K562 (cell line): ENCODE results near the gene MMRN2. TPM values are rescaled to one million over a fixed set of nuclear protein-coding genes. Genes with fewer than 3 reads are reported as not detected.
"Not testable (repeated sequence)": the region's sequence is repeated elsewhere in the genome, so short reads cannot be mapped to it uniquely, and the experiment has no call there.

ENCODE experiments used
- ATAC-seq: fragments of 200-7000 bp; cut with Tn5 transposase; 3 replicates; pipeline ENCODE4 v1.9.1; 2020; ENCODE audit warnings: moderate library complexity
- BruUV-seq: library from RNA; stranded (reverse); fragments of 400-500 nt; replicated peaks from 2 replicates; lab custom pipeline; 2021; lab: Mats Ljungman, UMichigan
- CTCF ChIA-PET: fragments of 300-600 bp; formaldehyde crosslinking; extraction: SDS; loops from one replicate; lab custom pipeline; 2021; ENCODE audit warnings: low intra/inter-chr PET ratio; lab: Yijun Ruan, JAX
- POLR2A ChIA-PET: fragments of 300-600, 350-650 bp; sonication (Branson Sonifier 250); formaldehyde crosslinking; extraction: SDS; loops from one replicate; lab custom pipeline; 2021; ENCODE audit warnings: antibody characterized with exemption, inconsistent platforms; lab: Yijun Ruan, JAX
- DNase-seq, 4 experiments: peaks; one replicate each; pipeline versions ENCODE4 v3.0.0 to v3.0.0-alpha.2; 2011 to 2018; ENCODE audit warnings: low spot score in 3 of 4, mixed read lengths in 3 of 4; ENCODE audit errors: extremely low read depth in 1 of 4
- FAIRE-seq: peaks from 2 replicates; lab custom pipeline; 2011; peaks lifted over from hg19 to GRCh38; lab: Jason Lieb, UNC
- H2AFZ ChIP-seq: 2 replicates; pipeline ENCODE4 v1.6.0; 2011; ENCODE audit warnings: low read depth, low read length, control low read depth, inconsistent platforms
- H3K27ac ChIP-seq: fragments of 200-600 bp; 3 replicates; pipeline ENCODE4 v1.8.0; 2011; ENCODE audit warnings: low read depth, mild to moderate bottlenecking, control low read depth, inconsistent platforms, low read length, moderate library complexity, mixed read lengths; ENCODE audit errors: extremely low read depth
- H3K27me3 ChIP-seq, 2 experiments: fragments of 300-600 bp in 1 of 2; 2 replicates in 1 of 2; 3 replicates in 1 of 2; pipeline versions ENCODE4 v1.6.0 to v1.8.0; 2011; ENCODE audit warnings: inconsistent platforms in 2 of 2, low read length in 2 of 2, mild to moderate bottlenecking in 1 of 2, mixed read lengths in 1 of 2, moderate library complexity in 1 of 2; ENCODE audit not compliant: control insufficient read depth in 2 of 2, insufficient read depth in 2 of 2
- H3K36me3 ChIP-seq: fragments of 300-600 bp; 3 replicates; pipeline ENCODE4 v1.8.0; 2011; ENCODE audit warnings: mild to moderate bottlenecking, low read length, inconsistent platforms; ENCODE audit not compliant: control insufficient read depth, insufficient read depth
- H3K4me1 ChIP-seq, 2 experiments: fragments of 200-600 bp in 1 of 2; replicated peaks in 1 of 2; 2 replicates in 1 of 2; 3 replicates in 1 of 2; pipeline versions ENCODE4 v1.5.1 to v1.8.0; 2011; ENCODE audit warnings: inconsistent platforms in 2 of 2, low read length in 2 of 2, mild to moderate bottlenecking in 1 of 2, mixed read lengths in 1 of 2, moderate library complexity in 1 of 2; ENCODE audit not compliant: control insufficient read depth in 2 of 2, insufficient read depth in 2 of 2
- H3K4me2 ChIP-seq: 2 replicates; pipeline ENCODE4 v1.6.1; 2011; ENCODE audit warnings: low read length, control low read depth, inconsistent platforms, mixed read lengths; ENCODE audit not compliant: insufficient read depth
- H3K4me3 ChIP-seq: fragments of 200-600 bp; sonication (generic), shearing (Covaris generic); 2 replicates; pipeline ENCODE4 v1.5.1; 2016; ENCODE audit warnings: control low read depth, inconsistent platforms
- H3K79me2 ChIP-seq: fragments of 200-600 bp; 3 replicates; pipeline ENCODE4 v1.8.0; 2011; ENCODE audit warnings: low read length, inconsistent platforms; ENCODE audit not compliant: control insufficient read depth, insufficient read depth
- H3K9ac ChIP-seq, 2 experiments: 2 replicates each; pipeline versions ENCODE4 v1.6.0 to v1.6.1; 2011; ENCODE audit warnings: low read depth in 2 of 2, low read length in 2 of 2, control low read depth in 1 of 2, inconsistent platforms in 1 of 2, mild to moderate bottlenecking in 1 of 2, mixed read lengths in 1 of 2; ENCODE audit not compliant: insufficient read depth in 1 of 2
- H3K9me1 ChIP-seq: one replicate; pipeline ENCODE4 v1.6.0; 2011; ENCODE audit warnings: inconsistent platforms, mild to moderate bottlenecking, low read length, moderate library complexity; ENCODE audit not compliant: control insufficient read depth, insufficient read depth
- H3K9me3 ChIP-seq: replicated peaks from 2 replicates; pipeline ENCODE4 v1.5.1; 2011; ENCODE audit warnings: low read depth, low read length, inconsistent platforms; ENCODE audit not compliant: control insufficient read depth, insufficient read depth
- H4K20me1 ChIP-seq: replicated peaks from 2 replicates; pipeline ENCODE4 v1.6.1; 2011; ENCODE audit warnings: low read length, inconsistent platforms, mixed read lengths; ENCODE audit not compliant: control insufficient read depth, insufficient read depth
- MTF1 ChIP-seq: fragments of 250-450 bp; sonication (Bioruptor Pico); IDR thresholded peaks from 2 replicates; pipeline ENCODE4 v1.9.0; 2021; ENCODE audit warnings: moderate library complexity, mild to moderate bottlenecking, inconsistent platforms, borderline replicate concordance
- NFIX ChIP-seq: fragments of 250-450 bp; sonication (Bioruptor Pico); IDR thresholded peaks from 2 replicates; pipeline ENCODE4 v1.4.0; 2020; ENCODE audit warnings: low read depth, mild to moderate bottlenecking, moderate library complexity
- ZNF277 ChIP-seq: fragments of 250-450 bp; sonication (Bioruptor Pico); IDR thresholded peaks from 2 replicates; pipeline ENCODE4 v1.8.0; 2022; ENCODE audit warnings: inconsistent platforms, mild to moderate bottlenecking, moderate library complexity, borderline replicate concordance
- ZNF408 ChIP-seq: fragments of 250-450 bp; sonication (Bioruptor Pico); IDR thresholded peaks from 2 replicates; pipeline ENCODE4 v1.4.0; 2020; ENCODE audit warnings: low read depth, mild to moderate bottlenecking, moderate library complexity
- ZNF707 ChIP-seq: fragments of 250-450 bp; sonication (Bioruptor Pico); conservative IDR thresholded peaks from 2 replicates; pipeline ENCODE4 v1.8.0; 2022; ENCODE audit warnings: inconsistent platforms, mild to moderate bottlenecking, moderate library complexity
- ZNF76 ChIP-seq: fragments of 250-450 bp; sonication (Bioruptor Pico); IDR thresholded peaks from 2 replicates; pipeline ENCODE4 v1.4.0; 2020; ENCODE audit warnings: mild to moderate bottlenecking, moderate library complexity, borderline replicate concordance
- WGBS: fragments of 100-300 bp; shearing (Covaris generic); methylation state at CpG from one replicate; pipeline ENCODE4 v1.1.6; 2016; ENCODE audit warnings: low coverage, mixed read lengths; ENCODE audit not compliant: insufficient coverage; ENCODE audit errors: missing lambda C conversion rate; 5-methylcytosine and 5-hydroxymethylcytosine counted together
- in situ Hi-C: fragments of 300-500 bp; cut with MboI; formaldehyde crosslinking; loops from 4 replicates; pipeline ENCODE4 v1.15.0; 2018; ENCODE audit warnings: inconsistent platforms, mixed read lengths
- intact Hi-C: fragments of 100-400 bp; cut with micrococcal nuclease; formaldehyde crosslinking; loops from 2 replicates; pipeline ENCODE4 v1.14.2; 2022
- polyA plus RNA-seq, 8 experiments: library from polyadenylated mRNA; depleted of rRNA in 4 of 8; stranded (reverse) in 5 of 8; unstranded in 3 of 8; fragments of >200 nt; fragmentation: Nextera tagmentation in 2 of 8; fragmentation: Illumina TruSeq in 1 of 8; extraction: Ambion mirVana in 2 of 8; extraction: Trizol in 1 of 8; gene quantifications; 2 replicates each; pipeline versions ENCODE4 v1.2.1 to v1.2.3, GENCODE V29; 2011 to 2014; ENCODE audit warnings: inconsistent platforms in 1 of 8, missing spikeins in 1 of 8
- total RNA-seq, 7 experiments: library from RNA; depleted of rRNA in 6 of 7; stranded (reverse); fragments of >200 nt in 6 of 7; fragmentation: Illumina TruSeq in 2 of 7; extraction: Trizol in 2 of 7; gene quantifications; 2 replicates each; pipeline versions ENCODE4 v1.2.1 to v1.2.3, GENCODE V29; 2011 to 2021; ENCODE audit warnings: low replicate concordance in 1 of 7
- TF ChIP-seq, protein P1 (sequence below): fragments of 450-650 bp; IDR thresholded peaks from 2 replicates; pipeline ENCODE4 v1.6.1; 2017; ENCODE audit warnings: mild to moderate bottlenecking, moderate library complexity
- TF ChIP-seq, protein P2 (sequence below): fragments of 250-450 bp; sonication (Bioruptor Pico); IDR thresholded peaks from 2 replicates; pipeline ENCODE4 v1.4.0; 2020; ENCODE audit warnings: mild to moderate bottlenecking, moderate library complexity
- TF ChIP-seq, protein P3 (sequence below): fragments of 250-450 bp; sonication (Bioruptor Pico); IDR thresholded peaks from 2 replicates; pipeline ENCODE4 v1.8.0; 2022; ENCODE audit warnings: moderate library complexity, mild to moderate bottlenecking, inconsistent platforms

Gene MMRN2
- total and polyA plus RNA-seq, 9 of the 15 experiments (the other 6 are each of a cell fraction or from before 2014, with no cell fraction given): 0.07 to 2.0 (median 1.2) TPM

DNA sequence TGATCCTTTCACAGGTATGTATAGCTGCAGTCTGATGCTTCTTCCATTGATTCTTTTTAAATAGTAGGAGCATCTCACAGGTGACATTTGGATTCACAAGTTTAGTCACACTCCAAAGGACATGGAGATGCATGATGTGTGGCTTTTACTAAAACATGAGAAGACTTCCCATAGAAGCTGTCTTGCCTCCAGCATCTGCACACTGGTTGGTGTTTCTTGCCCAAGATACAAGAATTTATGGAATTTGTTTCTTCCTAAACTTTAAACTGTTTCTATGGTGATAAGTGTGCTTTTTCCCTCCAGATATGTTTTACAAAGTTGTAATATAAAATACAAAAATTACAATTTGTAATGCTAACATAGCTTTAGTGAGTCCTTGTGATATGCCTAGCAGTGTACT lies 35.0 kb upstream of the MMRN2 start:
- TF ChIP-seq, protein P1, sequence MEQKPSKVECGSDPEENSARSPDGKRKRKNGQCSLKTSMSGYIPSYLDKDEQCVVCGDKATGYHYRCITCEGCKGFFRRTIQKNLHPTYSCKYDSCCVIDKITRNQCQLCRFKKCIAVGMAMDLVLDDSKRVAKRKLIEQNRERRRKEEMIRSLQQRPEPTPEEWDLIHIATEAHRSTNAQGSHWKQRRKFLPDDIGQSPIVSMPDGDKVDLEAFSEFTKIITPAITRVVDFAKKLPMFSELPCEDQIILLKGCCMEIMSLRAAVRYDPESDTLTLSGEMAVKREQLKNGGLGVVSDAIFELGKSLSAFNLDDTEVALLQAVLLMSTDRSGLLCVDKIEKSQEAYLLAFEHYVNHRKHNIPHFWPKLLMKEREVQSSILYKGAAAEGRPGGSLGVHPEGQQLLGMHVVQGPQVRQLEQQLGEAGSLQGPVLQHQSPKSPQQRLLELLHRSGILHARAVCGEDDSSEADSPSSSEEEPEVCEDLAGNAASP: no peak
- TF ChIP-seq, all 486 proteins: peak for 0
- no TSS peak for BruUV-seq
- H3K9ac ChIP-seq: no peak overlapping the region
- no peak overlapping the region for H3K27ac ChIP-seq
- H2AFZ ChIP-seq: no peak overlapping the region
- H3K9me1 ChIP-seq: no peaks in the 10 kb centered on the region
- POLR2A ChIA-PET: no interaction called here
- intact Hi-C loops: no loop called here
- H3K79me2 ChIP-seq: no peaks in the 10 kb centered on the region
- no peaks in the 10 kb centered on the region for H3K36me3 ChIP-seq
- H3K4me3 ChIP-seq: no peak overlapping the region
- ATAC-seq: no peak
- H3K27me3 ChIP-seq: no peaks in the 10 kb centered on the region
- no peaks in the 10 kb centered on the region; a peak in 1 of 5 replicates for H3K4me1 ChIP-seq
- H3K4me2 ChIP-seq: no peak overlapping the region
- no peak for FAIRE-seq
- in situ Hi-C loops: no loop called here
- no peak for DNase-seq
- no peaks in the 10 kb centered on the region for H4K20me1 ChIP-seq
- CTCF ChIA-PET: no interaction called here
- H3K9me3 ChIP-seq: no peaks in the 10 kb centered on the region

GRCh38 chr10:86991362-86991761 lies 33.9 kb upstream of the MMRN2 start:
- TF ChIP-seq, protein P2, sequence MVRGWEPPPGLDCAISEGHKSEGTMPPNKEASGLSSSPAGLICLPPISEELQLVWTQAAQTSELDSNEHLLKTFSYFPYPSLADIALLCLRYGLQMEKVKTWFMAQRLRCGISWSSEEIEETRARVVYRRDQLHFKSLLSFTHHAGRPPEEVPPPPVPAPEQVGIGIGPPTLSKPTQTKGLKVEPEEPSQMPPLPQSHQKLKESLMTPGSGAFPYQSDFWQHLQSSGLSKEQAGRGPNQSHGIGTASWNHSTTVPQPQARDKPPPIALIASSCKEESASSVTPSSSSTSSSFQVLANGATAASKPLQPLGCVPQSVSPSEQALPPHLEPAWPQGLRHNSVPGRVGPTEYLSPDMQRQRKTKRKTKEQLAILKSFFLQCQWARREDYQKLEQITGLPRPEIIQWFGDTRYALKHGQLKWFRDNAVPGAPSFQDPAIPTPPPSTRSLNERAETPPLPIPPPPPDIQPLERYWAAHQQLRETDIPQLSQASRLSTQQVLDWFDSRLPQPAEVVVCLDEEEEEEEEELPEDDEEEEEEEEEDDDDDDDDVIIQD (CRISPR knock-in tag): 0 out of 2 replicates have a peak, but pooled peaks have one; percentile 25
- TF ChIP-seq NFIX (CRISPR knock-in tag) (peak; percentile 78), ZNF707 (peak; percentile 54), MTF1 (CRISPR knock-in tag) (peak; percentile 90; the same call in 1 of the 2 replicates), ZNF408 (peak; percentile 88; the same call in 1 of the 2 replicates), ZNF277 (peak; percentile 80; the same call in 1 of the 2 replicates), ZNF76 (peak; percentile 79; the same call in 1 of the 2 replicates)
- TF ChIP-seq, protein P3, sequence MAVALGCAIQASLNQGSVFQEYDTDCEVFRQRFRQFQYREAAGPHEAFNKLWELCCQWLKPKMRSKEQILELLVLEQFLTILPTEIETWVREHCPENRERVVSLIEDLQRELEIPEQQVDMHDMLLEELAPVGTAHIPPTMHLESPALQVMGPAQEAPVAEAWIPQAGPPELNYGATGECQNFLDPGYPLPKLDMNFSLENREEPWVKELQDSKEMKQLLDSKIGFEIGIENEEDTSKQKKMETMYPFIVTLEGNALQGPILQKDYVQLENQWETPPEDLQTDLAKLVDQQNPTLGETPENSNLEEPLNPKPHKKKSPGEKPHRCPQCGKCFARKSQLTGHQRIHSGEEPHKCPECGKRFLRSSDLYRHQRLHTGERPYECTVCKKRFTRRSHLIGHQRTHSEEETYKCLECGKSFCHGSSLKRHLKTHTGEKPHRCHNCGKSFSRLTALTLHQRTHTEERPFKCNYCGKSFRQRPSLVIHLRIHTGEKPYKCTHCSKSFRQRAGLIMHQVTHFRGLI: peak; percentile 58; the same call in 1 of the 2 replicates
- H3K9me1 ChIP-seq, H3K27ac ChIP-seq, DNase-seq, H3K4me3 ChIP-seq, intact Hi-C loops, H3K9ac ChIP-seq, H3K9me3 ChIP-seq, H3K27me3 ChIP-seq, in situ Hi-C loops, H2AFZ ChIP-seq, H3K36me3 ChIP-seq, H3K79me2 ChIP-seq, CTCF ChIA-PET, FAIRE-seq, ATAC-seq, H3K4me1 ChIP-seq, H4K20me1 ChIP-seq, H3K4me2 ChIP-seq, BruUV-seq: not testable (repeated sequence)
- POLR2A ChIA-PET: interaction anchor here (1.5 kb wide), 1 partner anchor 14 kb away, joined by 3 read pairs; no protein-coding TSS in a partner anchor
- 42% methylated on average over 11 of the region's 12 CpGs for WGBS
